A549 (cell line): Measurements from ENCODE around the gene NPNT. TPM values are rescaled to one million over a fixed set of nuclear protein-coding genes. Genes with fewer than 3 reads are reported as not detected.
A peak's percentile ranks its signal among the peaks of the same experiment; 100 is the strongest.

ENCODE experiments used
- ATAC-seq, 2 experiments: fragments of 200-7000 bp in 1 of 2; fragments of >200 bp in 1 of 2; cut with Nextera tagmentation in 1 of 2; cut with Tn5 transposase in 1 of 2; 3 replicates each; pipeline versions ENCODE4 v1.8.0 to v1.9.1; 2018 to 2020; ENCODE audit warnings: mild to moderate bottlenecking in 1 of 2, moderate library complexity in 1 of 2
- CTCF ChIA-PET: fragments of 300-600 bp; sonication (Branson Sonifier 250); formaldehyde crosslinking; extraction: SDS; loops from one replicate; lab custom pipeline; 2021; ENCODE audit warnings: antibody characterized with exemption, inconsistent platforms; lab: Yijun Ruan, JAX
- POLR2A ChIA-PET: fragments of 350-600 bp; formaldehyde crosslinking; extraction: SDS; loops from one replicate; lab custom pipeline; 2021; ENCODE audit warnings: antibody characterized with exemption, inconsistent platforms; lab: Yijun Ruan, JAX
- DNase-seq, 2 experiments: peaks; one replicate each; pipeline versions ENCODE4 v3.0.0 to v3.0.0-alpha.2; 2011 to 2016; ENCODE audit warnings: low read depth in 1 of 2, low spot score in 1 of 2
- FAIRE-seq: peaks from 2 replicates; lab custom pipeline; 2011; peaks lifted over from hg19 to GRCh38; lab: Jason Lieb, UNC
- H3K27ac ChIP-seq, 2 experiments: fragments of >200 bp; sonication (Bioruptor Twin); formaldehyde crosslinking; 3 replicates each; pipeline ENCODE4 v1.5.1; 2016 to 2017
- H3K4me1 ChIP-seq: fragments of >200 bp; sonication (Bioruptor Twin); formaldehyde crosslinking; 3 replicates; pipeline ENCODE4 v1.6.1; 2016
- H3K4me2 ChIP-seq: fragments of >200 bp; sonication (Bioruptor Twin); formaldehyde crosslinking; 3 replicates; pipeline ENCODE4 v1.6.1; 2016
- H3K4me3 ChIP-seq: fragments of >200 bp; sonication (Bioruptor Twin); formaldehyde crosslinking; 3 replicates; pipeline ENCODE4 v1.5.1; 2016
- H3K9me3 ChIP-seq: fragments of >200 bp; sonication (Bioruptor Twin); formaldehyde crosslinking; 3 replicates; pipeline ENCODE4 v1.6.1; 2016
- BHLHE40 ChIP-seq: IDR thresholded peaks from 2 replicates; pipeline ENCODE4 v1.6.1; 2012; ENCODE audit warnings: low read depth, low read length, inconsistent platforms
- CEBPB ChIP-seq, 2 experiments: fragments of >200 bp in 1 of 2; sonication (Bioruptor Twin) in 1 of 2; formaldehyde crosslinking in 1 of 2; IDR thresholded peaks; 2 replicates each; pipeline ENCODE4 v1.6.1; 2012 to 2016
- CHD4 ChIP-seq: fragments of 200-600 bp; sonication (generic); IDR thresholded peaks from 2 replicates; pipeline ENCODE4 v1.6.1; 2016; ENCODE audit warnings: antibody characterized with exemption, mild to moderate bottlenecking, borderline replicate concordance
- EHF ChIP-seq: fragments of 250-450 bp; sonication (Bioruptor Pico); IDR thresholded peaks from 2 replicates; pipeline ENCODE4 v1.5.0; 2020; ENCODE audit warnings: mild to moderate bottlenecking
- FOSB ChIP-seq: fragments of 250-450 bp; sonication (Bioruptor Pico); IDR thresholded peaks from 2 replicates; pipeline ENCODE4 v1.5.0; 2020; ENCODE audit warnings: mild to moderate bottlenecking, moderate library complexity
- FOXS1 ChIP-seq: fragments of 250-450 bp; sonication (Bioruptor Pico); IDR thresholded peaks from 2 replicates; pipeline ENCODE4 v1.5.0; 2020; ENCODE audit warnings: mild to moderate bottlenecking, moderate library complexity
- HEYL ChIP-seq: fragments of 250-450 bp; sonication (Bioruptor Pico); IDR thresholded peaks from 2 replicates; pipeline ENCODE4 v1.8.0; 2021; ENCODE audit warnings: mild to moderate bottlenecking, moderate library complexity
- HOXA7 ChIP-seq: fragments of 250-450 bp; sonication (Bioruptor Pico); IDR thresholded peaks from 2 replicates; pipeline ENCODE4 v1.5.0; 2020; ENCODE audit warnings: mild to moderate bottlenecking, moderate library complexity
- HOXB13 ChIP-seq: fragments of 250-450 bp; sonication (Bioruptor Pico); IDR thresholded peaks from 2 replicates; pipeline ENCODE4 v1.5.0; 2020; ENCODE audit warnings: low read depth, mild to moderate bottlenecking, moderate library complexity
- HOXB5 ChIP-seq: fragments of 250-450 bp; sonication (Bioruptor Pico); IDR thresholded peaks from 2 replicates; pipeline ENCODE4 v1.5.0; 2020; ENCODE audit warnings: mild to moderate bottlenecking, moderate library complexity
- JUNB ChIP-seq: fragments of >200 bp; sonication (Bioruptor Twin); formaldehyde crosslinking; IDR thresholded peaks from 2 replicates; pipeline ENCODE4 v1.6.1; 2016
- KDM1A ChIP-seq: fragments of 200-600 bp; sonication (generic); IDR thresholded peaks from 2 replicates; pipeline ENCODE4 v1.6.1; 2016; ENCODE audit warnings: low read depth, mild to moderate bottlenecking
- KDM5A ChIP-seq: fragments of 200-600 bp; sonication (generic); IDR thresholded peaks from 2 replicates; pipeline ENCODE4 v1.6.1; 2016; ENCODE audit warnings: antibody characterized with exemption, mild to moderate bottlenecking
- MAFK ChIP-seq: fragments of 450-650 bp; IDR thresholded peaks from 2 replicates; pipeline ENCODE4 v1.6.1; 2014; ENCODE audit not compliant: partially characterized antibody
- MAZ ChIP-seq: fragments of 150-350 bp; IDR thresholded peaks from 2 replicates; pipeline ENCODE4 v1.6.1; 2014; ENCODE audit warnings: antibody characterized with exemption, low read depth, low read length, borderline replicate concordance
- NFE2L2 ChIP-seq: fragments of 150-350 bp; conservative IDR thresholded peaks from 2 replicates; pipeline ENCODE4 v1.6.1; 2014; ENCODE audit warnings: low read length
- NPAS2 ChIP-seq: fragments of 250-450 bp; sonication (Bioruptor Pico); IDR thresholded peaks from 2 replicates; pipeline ENCODE4 v1.8.0; 2022; ENCODE audit warnings: mild to moderate bottlenecking, moderate library complexity, borderline replicate concordance
- NR3C1 ChIP-seq: fragments of >200 bp; sonication (Bioruptor Twin); formaldehyde crosslinking; IDR thresholded peaks from 3 replicates; pipeline ENCODE4 v1.6.1; 2017
- PHF8 ChIP-seq: fragments of 200-600 bp; sonication (generic); IDR thresholded peaks from 2 replicates; pipeline ENCODE4 v1.6.1; 2016; ENCODE audit warnings: low read depth, mild to moderate bottlenecking, antibody characterized with exemption, moderate library complexity, borderline replicate concordance
- RNF2 ChIP-seq: fragments of 200-600 bp; sonication (generic); IDR thresholded peaks from 2 replicates; pipeline ENCODE4 v1.6.1; 2016; ENCODE audit warnings: low read depth, mild to moderate bottlenecking, antibody characterized with exemption, moderate library complexity, borderline replicate concordance
- TFCP2L1 ChIP-seq: fragments of 250-450 bp; sonication (Bioruptor Pico); IDR thresholded peaks from 2 replicates; pipeline ENCODE4 v1.5.0; 2021; ENCODE audit warnings: mild to moderate bottlenecking
- TP53 ChIP-seq: fragments of 250-450 bp; sonication (Bioruptor Pico); IDR thresholded peaks from 2 replicates; pipeline ENCODE4 v1.5.0; 2021; ENCODE audit warnings: mild to moderate bottlenecking, moderate library complexity
- ZNF302 ChIP-seq: fragments of 250-450 bp; sonication (Bioruptor Pico); IDR thresholded peaks from 2 replicates; pipeline ENCODE4 v1.9.0; 2021; ENCODE audit warnings: inconsistent platforms, mild to moderate bottlenecking, moderate library complexity
- WGBS: methylation state at CpG from one replicate; pipeline ENCODE4 v1.1.6; 2017; ENCODE audit errors: missing lambda C conversion rate; 5-methylcytosine and 5-hydroxymethylcytosine counted together
- polyA plus RNA-seq, 4 experiments: library from polyadenylated mRNA; depleted of rRNA in 3 of 4; stranded (reverse); fragments of >200 nt; fragmentation: RNase III in 1 of 4; extraction: RNeasy Plus Mini Kit Qiagen cat#74134 plus additional on column Dnase treatment in 1 of 4; gene quantifications; 2 replicates in 3 of 4; 3 replicates in 1 of 4; pipeline ENCODE4 v1.2.3, GENCODE V29; 2011 to 2017
- TF ChIP-seq, protein P1 (sequence below): fragments of >200 bp; sonication (Bioruptor Twin); formaldehyde crosslinking; IDR thresholded peaks from 3 replicates; pipeline ENCODE4 v1.6.1; 2016
- TF ChIP-seq, protein P2 (sequence below): fragments of 200-600 bp; sonication (generic); IDR thresholded peaks from 2 replicates; pipeline ENCODE4 v1.6.1; 2016; ENCODE audit warnings: antibody characterized with exemption, mild to moderate bottlenecking, moderate library complexity
- TF ChIP-seq, protein P3 (sequence below): fragments of >200 bp; sonication (Bioruptor Twin); formaldehyde crosslinking; IDR thresholded peaks from 2 replicates; pipeline ENCODE4 v1.6.1; 2016

The NPNT gene
- polyA plus RNA-seq, 2 of the 4 experiments (the other 2 are of a cell fraction): 0.32 to 0.56 TPM

DNA sequence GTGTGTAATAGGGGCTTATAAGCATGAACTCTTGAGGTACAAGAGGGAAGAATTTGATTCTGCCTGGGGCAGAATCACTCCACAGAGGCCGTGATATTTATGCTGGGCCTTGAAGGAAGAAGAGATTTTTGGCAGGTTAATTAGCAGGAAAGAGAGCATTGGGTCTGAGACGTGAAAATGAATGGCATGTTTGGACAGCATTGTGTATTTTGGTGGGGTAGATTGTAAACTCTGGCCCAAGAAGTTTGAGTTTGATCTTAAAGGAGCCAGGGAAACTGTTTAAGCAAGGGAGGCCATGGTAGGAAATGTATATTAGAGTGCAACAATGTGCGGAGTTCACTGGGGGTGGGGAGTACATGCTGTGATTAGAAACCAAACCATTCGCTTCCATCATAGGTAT lies 62.4 kb downstream of the NPNT start (continued):
- TF ChIP-seq, protein P1, sequence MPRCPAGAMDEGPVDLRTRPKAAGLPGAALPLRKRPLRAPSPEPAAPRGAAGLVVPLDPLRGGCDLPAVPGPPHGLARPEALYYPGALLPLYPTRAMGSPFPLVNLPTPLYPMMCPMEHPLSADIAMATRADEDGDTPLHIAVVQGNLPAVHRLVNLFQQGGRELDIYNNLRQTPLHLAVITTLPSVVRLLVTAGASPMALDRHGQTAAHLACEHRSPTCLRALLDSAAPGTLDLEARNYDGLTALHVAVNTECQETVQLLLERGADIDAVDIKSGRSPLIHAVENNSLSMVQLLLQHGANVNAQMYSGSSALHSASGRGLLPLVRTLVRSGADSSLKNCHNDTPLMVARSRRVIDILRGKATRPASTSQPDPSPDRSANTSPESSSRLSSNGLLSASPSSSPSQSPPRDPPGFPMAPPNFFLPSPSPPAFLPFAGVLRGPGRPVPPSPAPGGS: no peak
- TF ChIP-seq KDM5A: no peak

DNA sequence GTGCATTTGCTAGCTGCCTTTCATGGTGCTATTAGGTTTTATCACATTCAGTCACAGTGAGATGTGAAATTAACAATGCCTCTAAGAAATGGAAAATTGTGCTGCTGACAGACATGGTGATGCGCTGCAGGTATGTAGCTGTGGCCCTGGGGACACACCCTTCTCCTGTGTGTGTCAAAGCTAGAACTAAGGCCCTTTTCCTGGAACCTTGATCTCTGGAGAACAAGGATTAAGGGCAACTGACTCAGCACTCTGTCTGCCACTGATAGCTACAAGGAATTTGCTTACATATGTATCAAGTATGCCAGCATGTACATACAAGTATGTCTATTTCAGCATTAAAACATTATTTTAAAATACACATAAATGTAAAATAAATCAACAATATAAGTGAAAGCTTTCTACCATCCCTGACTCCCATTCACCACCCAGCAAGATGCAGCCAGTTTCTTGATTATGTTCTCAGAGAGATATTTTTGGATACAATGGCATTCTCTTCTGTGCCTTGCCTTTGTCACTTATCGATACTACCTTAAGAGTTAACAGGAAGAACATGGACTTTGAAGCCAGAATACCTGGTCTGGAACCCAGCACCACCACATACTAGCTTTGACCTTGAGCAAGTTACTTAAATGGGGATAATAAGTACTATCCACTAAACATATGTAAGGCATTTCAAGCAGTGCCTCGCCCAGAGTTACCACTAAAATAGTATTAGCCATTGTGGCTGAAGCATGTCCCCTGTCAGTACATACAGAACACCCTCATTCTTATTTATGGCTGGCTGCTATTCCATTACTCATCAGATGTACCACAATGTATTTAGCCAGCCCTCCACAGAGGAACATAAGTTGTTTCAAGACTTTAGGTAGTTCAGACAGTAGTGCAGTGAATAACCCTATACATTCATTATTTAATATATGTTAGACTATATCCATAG lies 68.5 kb downstream of the NPNT start:
- no peak for ATAC-seq
- Histone ChIP-seq H3K27ac (no peak overlapping the region), H3K4me3 (no peak overlapping the region), H3K4me2 (no peak overlapping the region), H3K4me1 (peaks cover 12% of the 10 kb centered on the region; the same call in 1 of the 3 replicates), H3K9me3 (no peaks in the 10 kb centered on the region)
- WGBS: 81% methylated on average over 3 of the region's 3 CpGs
- ChIA-PET CTCF (no interaction called here), POLR2A (no interaction called here)
- TF ChIP-seq, protein P2, sequence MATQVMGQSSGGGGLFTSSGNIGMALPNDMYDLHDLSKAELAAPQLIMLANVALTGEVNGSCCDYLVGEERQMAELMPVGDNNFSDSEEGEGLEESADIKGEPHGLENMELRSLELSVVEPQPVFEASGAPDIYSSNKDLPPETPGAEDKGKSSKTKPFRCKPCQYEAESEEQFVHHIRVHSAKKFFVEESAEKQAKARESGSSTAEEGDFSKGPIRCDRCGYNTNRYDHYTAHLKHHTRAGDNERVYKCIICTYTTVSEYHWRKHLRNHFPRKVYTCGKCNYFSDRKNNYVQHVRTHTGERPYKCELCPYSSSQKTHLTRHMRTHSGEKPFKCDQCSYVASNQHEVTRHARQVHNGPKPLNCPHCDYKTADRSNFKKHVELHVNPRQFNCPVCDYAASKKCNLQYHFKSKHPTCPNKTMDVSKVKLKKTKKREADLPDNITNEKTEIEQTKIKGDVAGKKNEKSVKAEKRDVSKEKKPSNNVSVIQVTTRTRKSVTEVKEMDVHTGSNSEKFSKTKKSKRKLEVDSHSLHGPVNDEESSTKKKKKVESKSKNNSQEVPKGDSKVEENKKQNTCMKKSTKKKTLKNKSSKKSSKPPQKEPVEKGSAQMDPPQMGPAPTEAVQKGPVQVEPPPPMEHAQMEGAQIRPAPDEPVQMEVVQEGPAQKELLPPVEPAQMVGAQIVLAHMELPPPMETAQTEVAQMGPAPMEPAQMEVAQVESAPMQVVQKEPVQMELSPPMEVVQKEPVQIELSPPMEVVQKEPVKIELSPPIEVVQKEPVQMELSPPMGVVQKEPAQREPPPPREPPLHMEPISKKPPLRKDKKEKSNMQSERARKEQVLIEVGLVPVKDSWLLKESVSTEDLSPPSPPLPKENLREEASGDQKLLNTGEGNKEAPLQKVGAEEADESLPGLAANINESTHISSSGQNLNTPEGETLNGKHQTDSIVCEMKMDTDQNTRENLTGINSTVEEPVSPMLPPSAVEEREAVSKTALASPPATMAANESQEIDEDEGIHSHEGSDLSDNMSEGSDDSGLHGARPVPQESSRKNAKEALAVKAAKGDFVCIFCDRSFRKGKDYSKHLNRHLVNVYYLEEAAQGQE: no peak
- TF ChIP-seq HOXB5 (no peak), NPAS2 (no peak), FOSB (CRISPR knock-in tag) (no peak), HEYL (CRISPR knock-in tag) (no peak), NR3C1 (no peak), RNF2 (no peak), TFCP2L1 (no peak), BHLHE40 (no peak), MAZ (no peak), JUNB (no peak), FOXS1 (CRISPR knock-in tag) (no peak), CEBPB (IDR thresholded peaks at IDR 0.05) (no peak), EHF (no peak), KDM1A (no peak), MAFK (no peak), HOXB13 (CRISPR knock-in tag) (no peak)
- TF ChIP-seq, protein P3, sequence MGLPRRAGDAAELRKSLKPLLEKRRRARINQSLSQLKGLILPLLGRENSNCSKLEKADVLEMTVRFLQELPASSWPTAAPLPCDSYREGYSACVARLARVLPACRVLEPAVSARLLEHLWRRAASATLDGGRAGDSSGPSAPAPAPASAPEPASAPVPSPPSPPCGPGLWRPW: no peak
- FAIRE-seq: no peak
- DNase-seq: no peak

DNA sequence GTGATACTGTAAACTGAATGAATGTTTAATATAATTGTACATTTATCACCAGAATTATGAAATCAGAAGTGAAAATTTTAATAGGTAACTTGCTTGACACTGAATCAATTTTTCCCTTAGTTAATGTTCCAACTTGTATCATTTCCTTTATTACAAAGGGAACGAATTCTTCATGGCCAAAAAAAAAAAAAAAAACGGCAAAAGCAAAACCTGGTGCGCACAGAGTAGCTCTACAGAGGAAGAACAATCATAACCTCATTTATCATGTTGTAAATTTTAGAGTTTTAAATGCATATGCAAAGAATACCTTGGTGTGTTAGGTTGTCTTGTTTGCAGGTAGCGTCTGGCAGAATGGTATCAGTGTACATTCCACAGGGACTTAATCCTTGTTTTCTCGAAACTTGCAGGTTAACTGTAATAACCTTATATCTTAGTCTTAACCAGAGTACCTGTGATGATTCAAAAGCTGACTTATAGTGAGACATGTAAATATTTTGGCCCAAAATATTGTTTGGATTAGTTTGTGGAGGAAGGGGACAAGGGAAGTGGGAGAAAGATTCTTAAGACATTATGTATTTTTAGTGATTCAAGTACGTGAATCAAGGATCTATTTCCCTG lies 70.0 kb downstream of the NPNT start:
- DNase-seq: no peak

More for the DNA sequence above, 70.0 kb downstream of the NPNT start:
- WGBS: 32% methylated on average over 6 of the region's 6 CpGs
- no peak for ATAC-seq
- Histone ChIP-seq H3K9me3 (no peaks in the 10 kb centered on the region), H3K4me1 (peaks cover 12% of the 10 kb centered on the region; the same call in 1 of the 3 replicates)
- POLR2A ChIA-PET: no interaction called here
- TF ChIP-seq HOXA7 (no peak), FOSB (CRISPR knock-in tag) (no peak), BHLHE40 (no peak), HEYL (CRISPR knock-in tag) (no peak), ZNF302 (no peak), CHD4 (no peak), NFE2L2 (no peak), NR3C1 (no peak), TFCP2L1 (no peak), TP53 (CRISPR knock-in tag) (no peak), PHF8 (no peak)
- TF ChIP-seq, protein P3: no peak
- TF ChIP-seq, protein P1: no peak
- TF ChIP-seq, all 56 proteins: peak for 0
- no peak for FAIRE-seq
- Histone ChIP-seq H3K27ac (no peak overlapping the region), H3K4me2 (peak overlapping the region; percentile 47), H3K4me3 (no peak overlapping the region)
- CTCF ChIA-PET: no interaction called here
